ENCODE data around the gene MYO9B.
"Not testable (repeated sequence)": the region's sequence is repeated elsewhere in the genome, so short reads cannot be mapped to it uniquely, and the experiment has no call there.

MYO9B gene

DNA sequence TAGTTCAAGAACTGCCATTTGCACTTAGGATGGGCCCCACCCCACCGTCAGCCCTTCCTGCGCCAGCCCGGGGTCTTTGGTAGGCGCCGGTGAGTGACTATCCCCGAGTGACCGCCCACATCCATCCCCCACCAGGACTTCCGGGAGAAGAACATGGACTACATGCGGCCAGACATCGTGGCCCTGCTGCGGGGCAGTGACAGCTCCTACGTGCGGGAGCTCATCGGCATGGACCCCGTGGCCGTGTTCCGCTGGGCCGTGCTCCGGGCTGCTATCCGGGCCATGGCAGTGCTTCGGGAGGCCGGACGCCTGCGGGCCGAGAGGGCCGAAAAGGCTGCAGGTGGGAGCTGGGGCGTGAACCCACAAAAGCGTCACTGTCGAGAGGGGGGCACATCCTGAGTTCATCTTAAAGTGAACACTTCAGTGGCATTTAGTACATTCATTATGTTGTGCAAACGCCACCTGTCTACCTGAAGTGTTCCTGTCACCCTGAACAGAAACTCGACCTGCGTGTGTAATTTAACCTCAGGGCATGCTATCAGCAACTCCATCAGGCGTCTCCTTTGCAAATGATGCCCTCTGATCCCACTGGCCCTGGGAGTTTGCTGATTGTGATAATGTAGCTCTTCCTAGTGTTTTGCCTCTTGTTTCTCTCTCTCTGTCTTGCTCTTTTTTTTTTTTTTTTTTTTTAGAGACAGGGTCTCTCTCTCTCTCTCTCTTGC lies 97.2 kb downstream of the MYO9B start:
- DNase-seq (ENCODE audit: low read depth in 2 of 2) = no peak

DNA sequence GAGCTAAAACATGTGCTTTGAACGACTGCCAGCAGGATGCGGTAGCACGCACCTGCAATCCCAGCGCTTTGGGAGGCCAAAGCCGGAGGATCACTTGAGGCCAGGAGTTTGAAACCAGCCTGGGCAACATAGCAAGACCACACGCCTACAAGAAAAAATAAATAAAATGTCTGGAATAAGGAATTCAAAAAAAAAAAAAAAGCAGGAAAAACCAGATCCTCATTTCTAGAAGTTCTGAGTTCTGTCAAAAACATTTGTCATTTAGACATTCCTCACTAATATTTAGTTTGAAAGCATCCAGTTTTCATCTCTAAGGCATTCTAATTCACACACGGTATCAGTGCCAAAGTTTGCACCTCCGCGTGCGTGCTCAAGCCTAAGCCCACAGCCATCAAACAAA lies 102.7 kb downstream of the MYO9B start:
- no peak for DNase-seq (ENCODE audit: low read depth in 2 of 2)

DNA sequence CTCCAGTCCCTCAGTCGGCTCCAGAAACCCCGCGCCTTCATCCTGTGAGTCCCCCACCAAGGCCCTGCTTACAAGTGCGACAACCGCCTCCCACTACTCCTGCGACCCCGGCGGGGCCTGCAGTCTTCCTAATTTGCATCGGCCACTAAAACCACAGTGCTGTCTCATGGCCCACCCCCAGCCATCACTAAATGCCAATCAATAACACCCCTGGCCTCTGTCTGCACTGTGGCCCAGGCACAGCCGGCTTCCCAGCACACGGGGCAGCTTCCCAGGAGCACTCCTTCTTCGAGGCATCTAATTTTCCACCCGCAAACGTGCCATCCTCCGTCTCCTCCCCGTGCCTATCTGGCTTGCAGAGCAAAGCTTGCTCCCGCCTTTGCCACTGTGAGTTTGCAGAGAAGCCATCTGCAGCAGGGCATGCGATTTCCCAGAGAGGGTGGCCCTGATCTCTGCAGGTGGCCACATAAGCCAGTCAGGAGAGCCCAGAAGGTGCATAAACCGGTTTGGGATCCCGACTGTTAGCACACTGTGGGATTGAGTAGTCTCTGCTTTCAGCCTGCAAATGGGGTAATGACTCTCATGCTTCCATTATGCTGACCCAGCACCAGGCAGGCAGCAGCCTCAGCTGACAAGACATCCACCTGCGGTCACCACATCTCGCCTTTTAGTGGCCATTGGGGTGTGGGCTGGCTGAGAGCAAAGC lies 105.6 kb downstream of the MYO9B start:
- DNase-seq (ENCODE audit: low read depth in 2 of 2) = no peak

DNA sequence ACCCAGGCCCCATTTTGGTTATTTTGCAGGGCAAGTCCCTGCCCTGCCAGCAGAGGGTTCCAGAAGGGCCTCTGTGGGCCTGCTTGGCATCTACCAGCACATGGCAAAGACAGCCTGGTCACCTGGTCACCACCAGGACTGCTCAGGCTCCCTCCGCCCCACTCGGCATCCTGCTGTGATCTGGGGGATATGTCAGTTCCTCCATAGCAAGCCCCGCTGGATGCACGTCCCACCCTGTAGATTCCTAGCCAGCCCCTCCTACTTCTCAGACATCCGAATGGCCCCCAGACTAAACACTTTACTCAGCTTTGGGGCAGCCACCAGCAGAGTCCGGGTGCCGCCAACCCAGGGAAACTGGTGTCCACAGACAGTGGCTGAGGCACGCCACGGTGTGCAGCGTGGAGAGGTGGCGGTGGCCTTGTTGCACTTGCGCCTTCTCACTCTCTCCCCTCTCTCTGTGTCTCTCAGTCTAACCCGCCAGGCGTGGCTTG lies 107.7 kb downstream of the MYO9B start:
- DNase-seq (ENCODE audit: low read depth in 2 of 2) = no peak

DNA sequence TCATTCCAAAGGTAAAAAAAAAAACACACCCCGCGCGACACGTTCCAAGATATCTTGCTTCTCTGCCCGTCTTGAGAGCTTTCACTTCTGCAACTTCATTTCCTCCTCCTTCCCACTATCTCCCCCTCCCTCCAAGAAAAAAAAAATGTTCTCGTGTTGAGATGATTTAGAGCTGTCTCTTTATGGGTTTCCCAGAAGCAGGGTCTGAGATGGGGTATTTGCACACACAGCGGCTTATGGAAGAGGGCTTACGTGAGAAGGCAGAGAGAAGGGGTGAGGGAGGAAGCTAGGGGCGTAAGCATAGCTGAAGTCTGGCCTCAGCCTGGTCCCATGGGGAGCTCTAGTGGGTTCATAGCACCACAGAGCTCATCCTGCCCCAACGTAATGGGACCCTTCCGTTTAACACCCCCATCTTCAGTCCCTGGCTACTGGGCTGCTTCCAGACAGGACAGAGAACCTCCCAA lies 108.3 kb downstream of the MYO9B start:
- DNase-seq (ENCODE audit: low read depth in 2 of 2) = no peak

DNA sequence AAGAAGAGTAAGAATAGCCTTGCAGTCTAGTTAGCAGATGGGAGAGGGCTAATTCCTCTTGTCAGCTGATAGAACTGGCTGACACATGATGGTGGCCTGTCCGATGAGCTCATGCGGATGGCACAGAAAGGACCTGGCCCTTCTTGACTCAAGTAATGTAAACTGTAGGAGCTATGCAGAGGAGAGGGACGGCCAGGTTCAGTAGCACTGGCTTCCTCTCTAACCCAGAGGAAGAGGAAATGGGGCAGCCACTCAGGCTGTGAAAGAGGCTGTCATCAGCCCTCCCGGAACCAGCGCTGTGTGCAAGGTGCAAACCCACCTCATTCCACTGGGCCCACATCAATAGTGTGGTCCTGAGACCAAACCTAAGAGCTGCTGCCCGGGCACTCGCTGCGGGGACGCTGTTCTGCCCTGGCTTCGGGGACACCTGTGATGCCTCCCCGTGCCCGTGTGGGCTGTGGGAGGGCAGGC lies 108.8 kb downstream of the MYO9B start:
- DNase-seq (ENCODE audit: low read depth in 2 of 2) = peak; percentile 22 to 26

DNA sequence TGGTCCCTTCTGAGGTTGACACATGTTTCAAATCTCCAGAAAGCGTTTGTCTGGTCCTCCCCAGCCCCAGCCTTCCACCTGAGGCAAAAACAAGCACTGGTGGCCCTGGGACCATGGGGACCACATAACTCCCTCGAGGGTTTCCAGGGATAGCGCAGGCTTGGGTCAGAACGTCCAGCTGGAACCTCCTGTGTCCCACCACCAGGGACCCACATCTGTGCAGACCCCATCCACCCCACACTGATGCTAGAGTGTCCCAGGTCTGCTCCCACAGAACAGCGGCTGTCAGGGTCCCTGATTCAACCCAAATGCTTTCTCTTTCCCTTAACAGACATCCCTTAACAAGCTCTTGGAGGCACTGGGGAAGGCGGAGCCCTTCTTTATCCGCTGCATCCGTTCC lies 110.0 kb downstream of the MYO9B start:
- no peak for DNase-seq (ENCODE audit: low read depth in 2 of 2)

DNA sequence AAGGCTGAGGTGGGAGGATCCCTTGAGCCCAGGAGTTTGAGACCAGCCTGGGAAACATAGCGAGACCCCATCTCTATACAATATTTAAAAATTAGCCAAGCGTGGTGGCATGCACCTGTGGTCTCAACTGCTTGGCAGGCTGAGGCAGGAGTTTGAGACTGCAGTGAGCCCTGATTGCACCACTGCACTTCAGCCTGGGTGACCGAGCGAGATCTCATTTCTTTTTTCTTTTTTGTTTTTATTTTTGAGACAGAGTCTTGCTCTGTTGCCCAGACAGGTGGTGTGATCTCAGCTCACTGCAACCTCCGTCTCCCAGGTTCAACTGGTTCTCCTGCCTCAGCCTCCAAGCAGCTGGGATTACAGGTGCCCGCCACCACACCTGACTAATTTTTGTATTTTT lies 116.2 kb downstream of the MYO9B start:
- not testable (repeated sequence) for DNase-seq (ENCODE audit: low read depth in 2 of 2)

DNA sequence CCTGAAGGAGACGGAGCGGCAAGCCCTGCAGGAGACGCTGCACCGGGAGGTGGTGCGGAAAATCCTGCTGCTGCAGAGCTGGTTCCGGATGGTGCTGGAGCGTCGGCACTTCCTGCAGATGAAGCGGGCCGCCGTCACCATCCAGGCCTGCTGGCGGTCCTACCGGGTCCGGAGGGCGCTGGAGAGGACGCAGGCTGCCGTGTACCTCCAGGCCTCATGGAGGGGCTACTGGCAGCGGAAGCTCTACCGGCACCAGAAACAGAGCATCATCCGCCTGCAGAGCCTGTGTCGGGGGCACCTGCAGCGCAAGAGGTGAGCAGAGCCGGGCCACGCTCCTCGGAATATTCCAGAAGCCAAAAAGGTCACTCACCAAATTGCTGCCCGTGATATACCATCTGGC lies 117.2 kb downstream of the MYO9B start:
- no peak for DNase-seq (ENCODE audit: low read depth in 2 of 2)

DNA sequence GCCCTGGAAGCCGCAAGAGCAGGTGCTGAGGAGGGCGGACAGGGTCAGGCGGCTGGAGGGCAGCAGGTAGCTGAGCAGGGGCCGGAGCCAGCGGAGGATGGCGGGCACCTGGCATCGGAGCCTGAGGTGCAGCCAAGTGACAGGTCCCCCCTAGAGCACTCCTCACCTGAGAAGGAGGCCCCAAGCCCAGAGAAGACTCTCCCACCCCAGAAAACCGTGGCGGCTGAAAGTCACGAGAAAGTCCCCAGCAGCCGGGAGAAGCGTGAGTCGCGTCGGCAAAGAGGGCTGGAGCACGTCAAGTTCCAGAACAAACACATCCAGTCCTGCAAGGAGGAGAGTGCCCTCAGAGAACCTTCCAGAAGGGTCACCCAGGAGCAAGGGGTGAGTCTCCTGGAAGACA lies 119.0 kb downstream of the MYO9B start:
- DNase-seq (ENCODE audit: low read depth in 2 of 2) = no peak

DNA sequence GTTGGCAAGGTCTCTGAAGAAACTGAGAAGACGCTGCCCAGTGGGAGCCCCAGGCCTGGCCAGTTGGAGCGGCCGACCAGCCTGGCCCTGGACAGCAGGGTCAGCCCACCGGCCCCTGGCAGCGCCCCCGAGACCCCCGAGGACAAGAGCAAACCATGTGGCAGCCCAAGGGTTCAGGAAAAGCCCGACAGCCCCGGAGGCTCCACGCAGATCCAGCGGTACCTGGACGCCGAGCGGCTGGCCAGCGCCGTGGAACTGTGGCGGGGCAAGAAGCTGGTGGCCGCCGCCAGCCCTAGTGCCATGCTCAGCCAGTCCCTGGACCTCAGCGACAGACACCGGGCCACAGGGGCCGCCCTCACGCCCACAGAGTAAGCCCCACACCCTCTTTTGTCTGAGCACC lies 119.5 kb downstream of the MYO9B start:
- DNase-seq (ENCODE audit: low read depth in 2 of 2) = no peak

DNA sequence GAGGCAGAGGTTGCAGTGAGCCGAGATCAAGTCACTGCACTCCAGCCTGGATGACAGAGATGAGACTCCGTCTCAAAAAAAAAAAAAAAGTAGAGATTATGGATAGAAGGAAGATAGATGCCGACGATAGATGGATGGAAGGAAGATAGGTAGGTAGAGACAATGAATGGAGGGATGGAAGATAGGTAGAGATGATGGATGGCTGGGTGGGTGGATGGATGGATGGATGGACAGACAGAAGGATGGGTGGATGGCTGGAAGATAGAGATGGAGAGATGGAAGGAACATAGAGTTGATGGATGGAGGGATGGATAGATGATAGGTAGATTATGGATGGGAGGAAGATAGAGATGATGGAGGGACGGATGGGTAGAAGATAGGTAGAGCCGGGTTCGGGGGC lies 121.0 kb downstream of the MYO9B start:
- no peak for DNase-seq (ENCODE audit: low read depth in 2 of 2)

DNA sequence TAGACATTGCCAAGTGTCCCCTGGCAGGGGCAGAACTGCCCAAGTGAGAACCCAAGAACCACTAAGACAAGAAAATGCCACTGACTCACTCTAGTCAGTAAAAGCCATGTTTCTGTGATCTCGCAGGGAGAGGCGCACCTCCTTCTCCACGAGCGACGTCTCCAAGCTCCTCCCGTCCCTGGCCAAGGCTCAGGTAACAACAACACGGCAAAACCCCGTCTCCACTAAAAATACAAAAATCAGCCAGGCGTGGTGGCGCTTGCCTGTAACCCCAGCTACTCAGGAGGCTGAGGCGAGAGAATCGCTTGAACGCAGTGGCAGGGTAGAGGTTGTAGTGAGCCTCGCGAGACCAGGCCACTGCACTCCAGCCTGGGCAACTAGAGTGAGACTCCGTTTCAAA lies 122.1 kb downstream of the MYO9B start:
- no peak for DNase-seq (ENCODE audit: low read depth in 2 of 2)

DNA sequence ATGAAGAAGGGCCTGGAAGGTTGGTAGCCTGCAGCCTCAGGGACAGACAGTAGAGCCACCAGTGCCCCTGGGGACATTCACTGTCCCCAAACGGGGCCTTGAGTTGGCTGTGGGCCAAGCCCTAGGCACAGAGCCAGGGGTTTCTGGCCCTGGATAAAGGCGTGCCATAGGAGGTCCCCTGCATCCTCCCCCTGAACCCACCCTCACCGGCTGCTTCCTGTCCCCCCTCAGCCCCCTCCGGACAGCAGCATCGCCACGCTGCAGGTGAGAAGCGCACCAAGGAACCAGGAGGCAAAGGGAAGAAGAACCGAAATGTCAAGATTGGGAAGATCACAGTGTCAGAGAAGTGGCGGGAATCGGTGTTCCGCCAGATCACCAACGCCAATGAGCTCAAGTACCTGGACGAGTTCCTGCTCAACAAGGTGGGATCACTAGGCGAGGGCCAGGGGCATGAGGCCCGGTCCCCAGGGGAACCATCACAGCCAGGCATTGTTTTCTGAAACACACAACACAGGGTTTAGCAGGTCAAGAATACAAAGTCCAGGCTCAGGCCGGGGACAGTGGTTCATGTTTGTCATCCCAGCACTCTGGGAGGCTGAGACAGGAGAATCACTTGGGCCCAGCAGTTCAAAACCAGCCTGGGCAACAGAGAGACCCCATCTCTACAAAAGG lies 125.0 kb downstream of the MYO9B start:
- DNase-seq (ENCODE audit: low read depth in 2 of 2) = no peak

DNA sequence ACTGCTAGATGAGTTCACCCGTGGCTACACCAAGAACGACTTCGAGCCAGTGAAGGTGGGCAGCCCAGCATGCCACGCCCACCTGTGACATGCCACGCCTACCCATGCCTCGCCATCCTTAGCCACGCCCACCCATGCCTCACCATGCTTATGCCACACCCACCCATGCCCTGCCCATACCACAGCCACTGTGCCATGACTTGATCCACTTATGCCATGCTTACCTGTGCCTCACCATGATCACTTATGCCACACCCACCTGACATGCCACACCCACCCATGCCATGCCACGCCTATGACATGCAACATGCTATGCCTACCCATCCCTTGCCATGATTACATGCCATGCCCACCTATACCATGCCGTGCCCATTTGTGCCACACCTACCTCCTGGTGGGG lies 126.7 kb downstream of the MYO9B start:
- no peak for DNase-seq (ENCODE audit: low read depth in 2 of 2)

DNA sequence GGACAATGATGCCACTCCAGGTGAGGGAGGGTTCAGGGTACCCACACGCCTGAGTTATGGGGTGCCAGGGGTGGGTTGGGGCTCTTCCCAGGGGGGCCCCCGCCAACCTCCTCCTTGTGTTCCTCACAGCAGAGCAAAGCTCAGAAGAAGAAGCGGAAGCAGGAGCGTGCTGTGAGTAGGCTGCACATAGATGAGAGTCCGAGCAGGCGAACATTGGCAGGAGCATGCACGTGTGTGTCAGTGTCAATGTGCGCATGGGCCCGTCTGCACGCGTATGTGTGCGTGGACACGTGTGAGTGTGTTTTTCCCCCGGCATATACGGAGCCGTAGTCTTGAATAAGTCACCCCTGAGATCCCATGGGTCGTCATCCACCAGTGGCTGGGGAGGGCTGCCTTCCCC lies 127.1 kb downstream of the MYO9B start:
- no peak for DNase-seq (ENCODE audit: low read depth in 2 of 2)

DNA sequence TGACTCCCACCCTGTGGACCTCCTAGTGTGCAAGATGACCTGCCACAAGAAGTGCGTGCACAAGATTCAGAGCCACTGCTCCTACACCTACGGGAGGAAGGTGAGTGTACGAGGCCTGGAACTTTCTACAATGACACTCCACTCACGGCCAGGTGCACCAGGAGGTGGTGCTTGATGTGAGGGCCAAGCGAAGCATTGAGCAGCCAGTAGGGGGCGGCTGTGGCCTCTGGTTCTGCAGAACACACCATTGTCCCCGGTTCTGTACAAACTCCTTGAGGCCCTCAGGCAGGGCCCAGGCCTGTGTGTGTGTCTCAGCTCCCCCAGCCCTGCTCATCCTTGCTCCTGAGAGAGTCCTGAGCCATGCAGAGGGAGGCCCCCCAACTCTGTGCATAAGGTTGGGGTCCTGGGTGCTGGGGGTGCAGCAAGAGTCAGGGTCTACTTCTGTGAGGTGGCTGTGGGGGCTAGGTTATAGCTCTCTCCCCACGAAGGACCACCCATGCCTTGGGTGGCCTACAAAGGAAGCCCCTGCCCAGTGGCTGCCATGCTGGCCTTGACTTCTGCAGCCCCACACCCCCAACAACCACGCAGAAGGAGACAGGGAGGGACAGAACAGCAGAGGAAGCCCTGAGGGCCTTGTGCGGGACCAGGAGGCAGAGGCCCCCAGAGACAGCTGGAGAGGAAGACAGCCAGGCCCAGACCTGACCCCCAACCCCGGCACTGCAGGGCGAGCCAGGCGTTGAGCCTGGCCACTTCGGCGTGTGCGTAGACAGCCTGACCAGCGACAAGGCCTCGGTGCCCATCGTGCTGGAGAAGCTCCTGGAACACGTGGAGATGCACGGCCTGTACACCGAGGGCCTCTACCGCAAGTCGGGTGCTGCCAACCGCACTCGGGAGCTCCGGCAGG lies 129.9 kb downstream of the MYO9B start:
- DNase-seq (ENCODE audit: low read depth in 2 of 2) = peak; percentile 36 to 37

DNA sequence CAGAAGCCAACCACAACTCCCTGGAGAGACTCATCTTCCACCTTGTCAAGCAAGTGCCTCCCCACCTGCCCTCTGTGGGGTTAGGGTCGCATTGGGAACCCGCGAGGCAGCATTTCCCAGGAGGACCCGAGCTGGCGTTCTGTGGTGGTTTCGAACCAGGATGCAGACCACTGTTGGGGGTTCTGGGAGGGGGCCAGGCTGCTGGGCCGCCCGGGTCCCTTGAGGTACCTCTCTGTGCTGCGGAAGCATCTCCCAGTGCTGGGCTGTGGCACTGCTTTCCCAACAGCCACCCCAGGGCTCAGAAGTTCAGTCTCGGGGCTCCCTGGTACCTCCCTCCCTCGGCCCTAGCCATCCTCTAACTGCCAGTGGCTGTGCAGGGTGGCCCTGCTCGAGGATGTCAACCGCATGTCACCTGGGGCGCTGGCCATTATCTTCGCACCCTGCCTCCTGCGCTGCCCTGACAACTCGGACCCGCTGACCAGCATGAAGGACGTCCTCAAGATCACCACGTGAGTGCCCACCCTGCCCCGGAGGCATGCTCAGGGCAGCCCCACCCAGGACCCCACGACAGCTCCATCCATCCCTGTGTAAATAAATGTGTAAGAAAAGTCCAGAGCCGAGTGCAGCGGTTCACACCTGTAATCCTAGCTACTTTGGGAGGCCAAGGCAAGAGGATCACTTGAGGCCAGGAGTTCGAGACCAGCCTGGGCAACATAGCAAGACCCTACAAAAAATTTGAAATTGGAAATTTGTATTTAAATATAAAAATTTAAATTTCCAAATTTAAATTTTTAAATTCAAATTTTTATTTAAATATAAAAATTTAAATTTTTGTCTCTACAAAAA lies 131.4 kb downstream of the MYO9B start:
- DNase-seq (ENCODE audit: low read depth in 2 of 2) = no peak

DNA sequence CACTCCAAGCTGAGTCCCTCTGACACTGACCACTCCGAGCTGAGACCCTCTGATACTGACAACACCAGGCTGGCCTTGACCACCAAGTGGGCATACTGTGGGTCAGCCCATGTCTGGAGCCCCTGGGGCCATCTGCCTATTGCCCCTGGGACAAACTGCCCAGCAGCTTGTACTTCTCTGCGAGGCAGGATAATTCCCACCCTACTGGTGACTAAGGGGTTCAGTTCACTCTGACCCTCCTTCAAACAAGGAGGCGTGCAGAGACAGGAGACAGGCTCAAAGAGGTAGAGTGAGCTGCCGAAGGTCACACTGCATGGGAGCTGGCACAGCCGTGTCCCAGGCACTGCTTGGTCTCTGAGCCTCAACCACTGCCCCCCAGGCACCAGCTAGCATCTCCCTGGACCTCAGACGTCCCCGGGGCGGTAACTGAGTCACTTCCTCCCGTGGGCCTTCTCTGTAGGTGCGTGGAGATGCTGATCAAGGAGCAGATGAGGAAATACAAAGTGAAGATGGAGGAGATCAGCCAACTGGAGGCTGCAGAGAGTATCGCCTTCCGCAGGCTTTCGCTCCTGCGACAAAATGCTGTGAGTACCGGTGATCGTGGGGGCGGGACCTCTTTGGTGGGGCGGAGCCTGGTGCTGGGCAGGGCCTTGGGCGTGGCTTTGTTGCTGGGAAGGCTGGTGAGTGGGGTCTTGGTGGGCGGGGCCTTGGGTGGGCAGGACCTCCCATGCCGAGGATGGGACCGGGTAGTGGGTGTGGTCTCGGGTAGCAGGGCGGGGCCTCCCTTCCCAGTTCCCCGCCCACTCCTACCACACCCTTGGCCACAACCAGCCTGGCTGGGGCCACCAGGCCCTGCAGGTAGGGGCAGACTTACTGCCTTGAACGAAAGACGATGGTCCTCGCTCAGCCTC lies 133.8 kb downstream of the MYO9B start:
- DNase-seq (ENCODE audit: low read depth in 2 of 2) = no peak

DNA sequence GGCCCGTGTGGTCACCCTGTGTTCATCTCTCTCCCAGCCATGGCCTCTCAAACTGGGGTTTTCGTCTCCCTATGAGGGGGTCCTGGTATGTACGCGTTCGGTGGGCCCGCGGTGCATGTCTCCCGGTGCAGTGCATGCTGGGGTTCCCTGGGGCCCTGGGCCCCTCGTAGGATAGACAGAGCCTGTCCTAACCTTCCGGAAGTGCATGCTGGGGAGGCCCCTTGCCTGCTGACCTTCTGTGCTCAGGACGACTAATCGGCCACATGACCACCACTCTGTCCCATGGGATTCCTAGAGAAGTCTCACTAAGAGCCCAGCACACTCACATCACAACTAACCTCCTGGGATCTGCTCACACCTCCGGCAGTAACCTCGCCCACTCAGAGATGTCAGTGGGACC lies 134.7 kb downstream of the MYO9B start:
- no peak for DNase-seq (ENCODE audit: low read depth in 2 of 2)
